ENCODE measurements around the gene LRRC32. TPM values are rescaled to one million over a fixed set of nuclear protein-coding genes. Genes with fewer than 3 reads are reported as not detected.

LRRC32 gene
- total and polyA plus RNA-seq, 2 of the 4 experiments (the other 2 are of a cell fraction) = 5.2 to 13.7 TPM

DNA sequence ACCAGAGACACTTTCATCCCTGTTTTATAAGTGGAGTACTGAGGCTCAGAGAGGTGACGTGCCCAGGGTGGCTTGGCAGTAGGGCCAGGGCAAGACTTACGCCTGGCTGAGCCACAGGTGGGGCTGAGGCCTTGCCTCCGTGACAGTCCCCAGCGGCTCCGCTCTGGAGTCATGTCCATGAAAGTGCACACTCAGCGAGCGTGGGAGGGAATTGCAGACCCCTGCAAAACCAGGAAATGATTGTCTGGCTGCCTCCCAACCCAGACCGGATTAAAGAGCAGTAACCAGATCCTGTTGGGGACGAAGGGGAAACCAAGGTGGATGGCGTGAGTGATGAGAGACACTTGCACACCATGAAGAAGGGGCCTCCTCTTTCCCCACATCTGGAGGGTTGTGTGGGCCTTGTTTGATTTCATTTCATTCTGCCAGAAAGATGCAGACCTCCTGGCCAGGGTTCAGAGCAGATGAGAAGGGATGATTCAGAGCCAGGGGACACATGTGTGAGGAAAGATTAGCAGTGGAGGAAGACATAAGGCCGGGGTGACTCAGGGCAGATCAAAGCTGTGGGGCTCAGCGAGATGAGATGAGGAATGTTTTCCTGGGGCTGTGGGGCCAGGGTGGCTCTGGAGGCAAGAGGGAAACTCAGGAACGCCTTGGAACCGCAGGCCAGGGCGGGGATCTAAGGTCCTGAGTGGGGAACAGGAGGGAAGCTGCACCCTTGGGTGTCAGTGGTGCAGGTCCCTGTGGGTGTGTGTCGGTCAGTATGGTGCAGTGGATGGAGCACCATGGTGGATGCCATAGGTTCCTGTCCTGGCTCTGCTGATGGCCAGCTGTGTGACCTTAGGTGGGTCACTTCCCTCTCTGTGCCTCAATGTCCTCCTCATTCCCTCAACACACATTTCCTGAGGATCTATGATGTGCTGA is 29.9 kb upstream of the LRRC32 start (continued):
- no peak for TF ChIP-seq ELK1 (IDR thresholded peaks at IDR 0.05; ENCODE audit: borderline replicate concordance, low read depth, low read length)
- TF ChIP-seq RAD21 (IDR thresholded peaks at IDR 0.05; ENCODE audit: low read length) = no peak
- no peak for TF ChIP-seq RFX5 (IDR thresholded peaks at IDR 0.05; ENCODE audit: low read depth, low read length)
- TF ChIP-seq CEBPB (IDR thresholded peaks at IDR 0.05; ENCODE audit: low read depth, low read length) = peak; percentile 78

All from IMR-90 (cell line).